ENCODE data around the gene HS3ST1.

GRCh38 chr4:11423465-11423864, 5.2 kb downstream of the HS3ST1 start:
- TF ChIP-seq CTCF (IDR thresholded peaks at IDR 0.05 in 2 of 3, conservative IDR thresholded peaks at IDR 0.05 in 1 of 3; ENCODE audit: borderline replicate concordance in 1 of 3, insufficient read depth in 1 of 3, low read depth in 2 of 3, low read length in 2 of 3) (no peak), POLR2AphosphoS5 (IDR thresholded peaks at IDR 0.05; ENCODE audit: low read depth, low read length) (peak; percentile 5; the same call in 1 of the 2 replicates), EZH2 (IDR thresholded peaks at IDR 0.05) (no peak), POLR2A (IDR thresholded peaks at IDR 0.05; ENCODE audit: borderline replicate concordance, extremely low read depth, insufficient read depth, insufficient read length) (no peak), ZBTB33 (IDR thresholded peaks at IDR 0.05; ENCODE audit: extremely low read depth, insufficient replicate concordance, low read length) (no peak), YY1 (IDR thresholded peaks at IDR 0.05; ENCODE audit: extremely low read depth, insufficient replicate concordance, low read depth, low read length) (no peak), RAD21 (IDR thresholded peaks at IDR 0.05; ENCODE audit: low read depth) (no peak), CEBPB (IDR thresholded peaks at IDR 0.05; ENCODE audit: low read depth) (no peak), MAX (IDR thresholded peaks at IDR 0.05) (no peak), ZNF274 (IDR thresholded peaks at IDR 0.05; ENCODE audit: low read depth, low read length) (no peak), SRF (IDR thresholded peaks at IDR 0.05; ENCODE audit: low read depth) (no peak), ATF3 (IDR thresholded peaks at IDR 0.05) (no peak), EZH2phosphoT487 (IDR thresholded peaks at IDR 0.05; ENCODE audit: borderline replicate concordance) (no peak), JUND (IDR thresholded peaks at IDR 0.05) (no peak)

Data from HCT116 (cell line).